HepG2 (cell line): Measurements from ENCODE around the gene ARHGEF6. TPM values are rescaled to one million over a fixed set of nuclear protein-coding genes. Genes with fewer than 3 reads are reported as not detected.

Experiments
- ATAC-seq: fragments of 200-7000 bp; cut with Tn5 transposase; 3 replicates; pipeline ENCODE4 v1.9.1; 2020; ENCODE audit warnings: mild to moderate bottlenecking, moderate library complexity
- BruUV-seq: library from RNA; stranded (reverse); fragments of 400-500 nt; replicated peaks from 2 replicates; lab custom pipeline; 2021; lab: Mats Ljungman, UMichigan
- CTCF ChIA-PET: fragments of 300-600 bp; formaldehyde crosslinking; extraction: SDS; loops from one replicate; lab custom pipeline; 2021; ENCODE audit warnings: low total read pairs, inconsistent platforms, low intra/inter-chr PET ratio; lab: Yijun Ruan, JAX
- POLR2A ChIA-PET: fragments of 350-600 bp; sonication (Branson Sonifier 250); formaldehyde crosslinking; loops from one replicate; lab custom pipeline; 2020; ENCODE audit warnings: antibody characterized with exemption, inconsistent platforms; lab: Yijun Ruan, JAX
- DNase-seq: peaks from one replicate; pipeline ENCODE4 v3.0.0-alpha.2; 2015; ENCODE audit warnings: low spot score
- FAIRE-seq: peaks from 3 replicates; lab custom pipeline; 2011; peaks lifted over from hg19 to GRCh38; lab: Jason Lieb, UNC
- H2AFZ ChIP-seq: one replicate; pipeline ENCODE4 v1.6.1; 2011; ENCODE audit warnings: low read length, inconsistent platforms
- H3K27ac ChIP-seq: fragments of 300-600 bp; 3 replicates; pipeline ENCODE4 v1.8.0; 2011; ENCODE audit warnings: mixed run types, mild to moderate bottlenecking, mixed read lengths, low read length, inconsistent platforms; ENCODE audit not compliant: insufficient read depth; ENCODE audit errors: extremely low read length
- H3K27me3 ChIP-seq, 2 experiments: fragments of 200-600 bp in 1 of 2; 2 replicates in 1 of 2; 3 replicates in 1 of 2; pipeline versions ENCODE4 v1.6.0 to v1.8.0; 2011; ENCODE audit warnings: low read length in 2 of 2, mild to moderate bottlenecking in 2 of 2, moderate library complexity in 2 of 2, inconsistent platforms in 1 of 2; ENCODE audit not compliant: insufficient read depth in 2 of 2, control insufficient read depth in 1 of 2
- H3K36me3 ChIP-seq, 2 experiments: fragments of 200-600 bp in 1 of 2; replicated peaks in 1 of 2; 2 replicates in 1 of 2; 3 replicates in 1 of 2; pipeline versions ENCODE4 v1.5.1 to v1.8.0; 2011; ENCODE audit warnings: low read length in 2 of 2, inconsistent platforms in 1 of 2; ENCODE audit not compliant: insufficient read depth in 2 of 2, control insufficient read depth in 1 of 2
- H3K4me1 ChIP-seq: 2 replicates; pipeline ENCODE4 v1.5.1; 2012; ENCODE audit warnings: low read length, inconsistent platforms; ENCODE audit not compliant: insufficient read depth
- H3K4me2 ChIP-seq: 2 replicates; pipeline ENCODE4 v1.6.0; 2011; ENCODE audit warnings: low read depth, low read length, inconsistent platforms
- H3K4me3 ChIP-seq, 3 experiments: fragments of 200-600 bp in 1 of 3; sonication (generic), shearing (Covaris generic) in 1 of 3; replicated peaks in 1 of 3; 2 replicates each; pipeline ENCODE4 v1.5.1; 2011 to 2016; ENCODE audit warnings: low read length in 3 of 3, inconsistent platforms in 2 of 3, low read depth in 2 of 3, mild to moderate bottlenecking in 2 of 3, control low read depth in 1 of 3, mixed read lengths in 1 of 3; ENCODE audit not compliant: insufficient read depth in 1 of 3
- H3K79me2 ChIP-seq: one replicate; pipeline ENCODE4 v1.6.1; 2011; ENCODE audit warnings: low read length, inconsistent platforms; ENCODE audit not compliant: insufficient read depth
- H3K9ac ChIP-seq: 2 replicates; pipeline ENCODE4 v1.6.0; 2011; ENCODE audit warnings: mild to moderate bottlenecking, low read depth, low read length, inconsistent platforms; ENCODE audit not compliant: insufficient read depth
- H3K9me3 ChIP-seq: 2 replicates; pipeline ENCODE4 v1.5.1; 2012; ENCODE audit warnings: mild to moderate bottlenecking, low read length
- H4K20me1 ChIP-seq: 2 replicates; pipeline ENCODE4 v1.6.0; 2011; ENCODE audit warnings: inconsistent platforms, mild to moderate bottlenecking, low read length, moderate library complexity; ENCODE audit not compliant: insufficient read depth
- CHD4 ChIP-seq: fragments of 200-600 bp; sonication (generic); IDR thresholded peaks from 2 replicates; pipeline ENCODE4 v1.7.0; 2017; ENCODE audit warnings: mild to moderate bottlenecking, low read length, borderline replicate concordance
- KAT7 ChIP-seq: IDR thresholded peaks from 2 replicates; pipeline ENCODE4 v1.6.1; 2018; ENCODE audit warnings: borderline replicate concordance, missing compliant biosample characterization
- ZNF724P ChIP-seq: sonication (generic); formaldehyde crosslinking; IDR thresholded peaks from 2 replicates; pipeline ENCODE4 v1.8.0; 2022; ENCODE audit warnings: missing genetic modification reagents, borderline replicate concordance
- WGBS: methylation state at CpG from one replicate; pipeline ENCODE4 v1.1.6; 2017; ENCODE audit warnings: low lambda C conversion rate; 5-methylcytosine and 5-hydroxymethylcytosine counted together
- in situ Hi-C: cut with HindIII; loops from 2 replicates; pipeline ENCODE4 v1.10.0; 2017; ENCODE audit warnings: low pct_unique_long_range_greater_than_20kb; ENCODE audit not compliant: extremely low pct_ligation_motif_present
- intact Hi-C: fragments of 100-400 bp; cut with micrococcal nuclease; formaldehyde crosslinking; loops from one replicate; pipeline ENCODE4 v1.10.0; 2022; ENCODE audit not compliant: unreplicated experiment
- polyA plus RNA-seq, 8 experiments: library from polyadenylated mRNA; depleted of rRNA in 3 of 8; stranded (reverse) in 7 of 8; unstranded in 1 of 8; fragments of >200 nt; fragmentation: Illumina TruSeq in 4 of 8; extraction: Trizol in 4 of 8; gene quantifications; 2 replicates each; pipeline versions ENCODE4 v1.2.1 to v1.2.3, GENCODE V29; 2011 to 2016; ENCODE audit warnings: low read depth in 4 of 8, missing spikeins in 1 of 8, mixed read lengths in 1 of 8; ENCODE audit not compliant: insufficient read depth in 1 of 8
- total RNA-seq, 5 experiments: library from RNA; depleted of rRNA; stranded (reverse); fragments of >200 nt; fragmentation: Illumina TruSeq; extraction: Trizol; gene quantifications; 2 replicates each; pipeline ENCODE4 v1.2.3, GENCODE V29; 2016; ENCODE audit warnings: low read depth in 1 of 5

The ARHGEF6 gene
- total and polyA plus RNA-seq, 2 of the 13 experiments (the other 11 are each of a cell fraction or from before 2014, with no cell fraction given): 0.03 TPM; not detected in 1

DNA sequence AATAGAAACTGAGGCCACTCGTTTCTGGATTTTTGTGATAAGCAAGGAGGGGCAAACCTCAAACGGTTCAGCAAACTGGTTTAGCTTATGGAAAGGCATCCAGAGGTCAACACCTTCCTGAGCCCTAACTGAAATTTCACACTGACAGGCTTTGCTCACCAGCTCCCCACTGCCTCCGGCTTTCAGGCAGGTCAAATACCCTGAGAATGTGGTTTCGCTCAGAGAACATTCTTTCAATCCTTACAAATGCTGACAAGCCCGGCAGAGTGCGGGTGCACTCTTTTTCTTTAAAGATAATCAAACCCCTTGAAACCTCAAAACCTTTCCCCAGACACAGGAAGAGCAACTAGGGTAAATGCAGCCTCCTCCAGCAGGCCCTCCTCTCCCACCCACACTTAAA lies 91.3 kb downstream of the ARHGEF6 start:
- H3K79me2 ChIP-seq: no peaks in the 10 kb centered on the region
- no peaks in the 10 kb centered on the region for H4K20me1 ChIP-seq
- CTCF ChIA-PET: no interaction called here
- 0% methylated on average over 2 of the region's 6 CpGs for WGBS
- no peaks in the 10 kb centered on the region for H3K9me3 ChIP-seq
- no peak overlapping the region for H3K9ac ChIP-seq
- no peak overlapping the region for H3K27ac ChIP-seq
- FAIRE-seq (no peak), ATAC-seq (no peak), DNase-seq (no peak)
- H3K4me3 ChIP-seq: no peak overlapping the region
- H3K4me1 ChIP-seq: no peaks in the 10 kb centered on the region
- H2AFZ ChIP-seq: no peak overlapping the region
- no TSS peak for BruUV-seq
- H3K4me2 ChIP-seq: no peak overlapping the region
- no peaks in the 10 kb centered on the region for H3K36me3 ChIP-seq
- POLR2A ChIA-PET: no interaction called here
- TF ChIP-seq ZNF724P (CRISPR knock-in tag) (no peak), CHD4 (no peak)
- TF ChIP-seq, all 625 proteins: peak for 0
- no peaks in the 10 kb centered on the region for H3K27me3 ChIP-seq
- intact Hi-C loops (no loop called here), in situ Hi-C loops (no loop called here)

DNA sequence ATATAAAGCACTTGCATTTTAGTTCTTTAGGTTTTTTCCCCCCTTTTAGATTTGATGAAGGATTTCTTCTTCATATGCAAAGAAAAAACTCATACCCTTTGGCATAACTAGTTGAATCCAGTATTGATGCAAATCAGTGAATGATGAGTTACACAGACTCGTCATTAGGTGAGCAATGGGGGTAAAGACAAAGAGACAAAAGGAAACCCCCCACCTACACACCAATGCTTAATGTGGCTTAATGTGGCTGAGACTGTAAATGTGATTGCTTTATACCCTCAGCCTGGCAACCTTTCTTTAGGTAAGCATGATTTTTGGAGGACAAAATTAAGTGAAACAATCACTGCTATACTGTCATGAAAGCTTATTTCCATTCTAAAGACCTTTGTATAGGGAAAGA lies 93.3 kb downstream of the ARHGEF6 start:
- intact Hi-C loops: no loop called here

More for the DNA sequence above, 93.3 kb downstream of the ARHGEF6 start:
- H3K9me3 ChIP-seq: no peaks in the 10 kb centered on the region
- DNase-seq: no peak
- no peak overlapping the region for H3K9ac ChIP-seq
- CTCF ChIA-PET: no interaction called here
- no TSS peak for BruUV-seq
- POLR2A ChIA-PET: no interaction called here
- WGBS: 0% methylated on average over 1 of the region's 1 CpG
- H4K20me1 ChIP-seq: no peaks in the 10 kb centered on the region
- H3K27ac ChIP-seq: no peak overlapping the region
- H3K27me3 ChIP-seq: no peaks in the 10 kb centered on the region
- no peak for FAIRE-seq
- ATAC-seq: no peak
- no peaks in the 10 kb centered on the region for H3K4me1 ChIP-seq
- no peaks in the 10 kb centered on the region for H3K79me2 ChIP-seq
- in situ Hi-C loops: no loop called here
- TF ChIP-seq KAT7: no peak
- no peak overlapping the region for H3K4me2 ChIP-seq
- H3K36me3 ChIP-seq: no peaks in the 10 kb centered on the region
- no peak overlapping the region for H3K4me3 ChIP-seq
- H2AFZ ChIP-seq: no peak overlapping the region
